ENCODE results near the gene ZBTB7C. TPM values are rescaled to one million over a fixed set of nuclear protein-coding genes. Genes with fewer than 3 reads are reported as not detected.

The ZBTB7C gene
- total RNA-seq, 2 donors from 2014 or later, result 25.1 to 36.4 TPM

- TF ChIP-seq CTCF (IDR thresholded peaks at IDR 0.05), result no peak
- no peaks in the 10 kb centered on the region for H3K36me3 ChIP-seq
- no peak overlapping the region for H3K4me3 ChIP-seq
- no peaks in the 10 kb centered on the region for H3K4me1 ChIP-seq
- no peak overlapping the region for H3K27ac ChIP-seq
- no peak overlapping the region for H3K9ac ChIP-seq (ENCODE audit: low read depth in 2 of 2, low read length in 2 of 2)
- H3K27me3 ChIP-seq, result no peaks in the 10 kb centered on the region
- DNase-seq, result no peak
- intact Hi-C loops (cut with DNase I), result loop anchor here (10.0 kb wide), 1 partner anchor 185 kb away; no protein-coding TSS in a partner anchor
- no peaks in the 10 kb centered on the region for H3K9me3 ChIP-seq
Observed at GRCh38 chr18:48219810-48220499, 189.2 kb downstream of the ZBTB7C start.

- intact Hi-C loops (cut with DNase I), result no loop called here
- no peaks in the 10 kb centered on the region for H3K4me1 ChIP-seq
- H3K27me3 ChIP-seq, result no peaks in the 10 kb centered on the region
- H3K36me3 ChIP-seq, result no peaks in the 10 kb centered on the region
- H3K27ac ChIP-seq, result no peak overlapping the region
- no peaks in the 10 kb centered on the region for H3K9me3 ChIP-seq
- no peak overlapping the region for H3K4me3 ChIP-seq
- TF ChIP-seq CTCF (IDR thresholded peaks at IDR 0.05), result no peak
- H3K9ac ChIP-seq (ENCODE audit: low read depth in 2 of 2, low read length in 2 of 2), result no peak overlapping the region
- DNase-seq, result no peak
Observed at GRCh38 chr18:48219037-48219809, 190.0 kb downstream of the ZBTB7C start.

GRCh38 chr18:48218285-48219022 is 190.7 kb downstream of the ZBTB7C start:
- Histone ChIP-seq H3K9me3 (no peaks in the 10 kb centered on the region), H3K27me3 (no peaks in the 10 kb centered on the region), H3K27ac (no peak overlapping the region), H3K9ac (ENCODE audit: low read depth in 2 of 2, low read length in 2 of 2) (no peak overlapping the region), H3K4me3 (no peak overlapping the region), H3K36me3 (no peaks in the 10 kb centered on the region), H3K4me1 (no peaks in the 10 kb centered on the region)
- DNase-seq, result no peak
- no peak for TF ChIP-seq CTCF (IDR thresholded peaks at IDR 0.05)
- intact Hi-C loops (cut with DNase I), result no loop called here

GRCh38 chr18:48217258-48218250 is 191.6 kb downstream of the ZBTB7C start:
- Histone ChIP-seq H3K36me3 (no peaks in the 10 kb centered on the region), H3K9me3 (no peaks in the 10 kb centered on the region), H3K4me3 (no peak overlapping the region), H3K27ac (no peak overlapping the region), H3K4me1 (no peaks in the 10 kb centered on the region), H3K27me3 (no peaks in the 10 kb centered on the region), H3K9ac (ENCODE audit: low read depth in 2 of 2, low read length in 2 of 2) (no peak overlapping the region)
- intact Hi-C loops (cut with DNase I), result no loop called here
- TF ChIP-seq CTCF (IDR thresholded peaks at IDR 0.05), result no peak
- no peak for DNase-seq

All from colonic mucosa (tissue), 4 donors.